GM23338 (cell line): ENCODE results near the gene PCSK1N.
"Not testable (repeated sequence)": the region's sequence is repeated elsewhere in the genome, so short reads cannot be mapped to it uniquely, and the experiment has no call there.

Source experiments
- CREB1 ChIP-seq: fragments of 250-450 bp; sonication (Bioruptor Pico); IDR thresholded peaks from 2 replicates; pipeline ENCODE4 v1.5.0; 2020; ENCODE audit warnings: low read depth, mild to moderate bottlenecking, moderate library complexity
- CTCF ChIP-seq, 2 experiments: fragments of 200-600 bp in 1 of 2; sonication (generic) in 1 of 2; conservative IDR thresholded peaks; 2 replicates each; pipeline versions ENCODE4 v1.5.1 to v1.6.1; 2016 to 2017; ENCODE audit warnings: antibody characterized with exemption in 2 of 2, low read depth in 2 of 2, mild to moderate bottlenecking in 2 of 2, moderate library complexity in 1 of 2
- ETS1 ChIP-seq: IDR thresholded peaks from 2 replicates; pipeline ENCODE4 v1.6.1; 2016; ENCODE audit warnings: antibody characterized with exemption
- EZH2 ChIP-seq: fragments of 200-600 bp; sonication (generic); IDR thresholded peaks from one replicate; pipeline ENCODE4 v1.8.0; 2017; ENCODE audit warnings: antibody characterized with exemption, mild to moderate bottlenecking, low read depth; ENCODE audit not compliant: unreplicated experiment
- EZH2phosphoT487 ChIP-seq: fragments of 200-600 bp; sonication (generic); IDR thresholded peaks from one replicate; pipeline ENCODE4 v1.8.1; 2018; ENCODE audit warnings: antibody characterized with exemption; ENCODE audit not compliant: unreplicated experiment
- JUNB ChIP-seq: IDR thresholded peaks from one replicate; pipeline ENCODE4 v1.6.1; 2016; ENCODE audit warnings: antibody characterized with exemption; ENCODE audit not compliant: unreplicated experiment
- NANOG ChIP-seq: IDR thresholded peaks from 2 replicates; pipeline ENCODE4 v1.6.1; 2016; ENCODE audit warnings: antibody characterized with exemption, borderline replicate concordance
- POLR2AphosphoS5 ChIP-seq: IDR thresholded peaks from 2 replicates; pipeline ENCODE4 v1.6.1; 2016; ENCODE audit warnings: antibody characterized with exemption, low read depth
- REST ChIP-seq: IDR thresholded peaks from one replicate; pipeline ENCODE4 v1.6.1; 2018; ENCODE audit warnings: antibody characterized with exemption; ENCODE audit not compliant: unreplicated experiment
- STAT1 ChIP-seq: IDR thresholded peaks from one replicate; pipeline ENCODE4 v1.6.1; 2016; ENCODE audit warnings: antibody characterized with exemption; ENCODE audit not compliant: unreplicated experiment
- ZNF114 ChIP-seq: fragments of 250-450 bp; sonication (Bioruptor Pico); IDR thresholded peaks from 2 replicates; pipeline ENCODE4 v1.5.0; 2020; ENCODE audit warnings: mild to moderate bottlenecking, moderate library complexity
- ZNF331 ChIP-seq: fragments of 250-450 bp; sonication (Bioruptor Pico); IDR thresholded peaks from 2 replicates; pipeline ENCODE4 v1.5.0; 2020; ENCODE audit warnings: low read depth, mild to moderate bottlenecking, moderate library complexity

GRCh38 chrX:48853494-48853893 lies 18.1 kb upstream of the PCSK1N start:
- not testable (repeated sequence) for TF ChIP-seq POLR2AphosphoS5; CTCF (conservative IDR thresholded peaks at IDR 0.05; ENCODE audit: low read depth in 2 of 2); CREB1 (CRISPR knock-in tag); EZH2; EZH2phosphoT487; JUNB; REST; ZNF331 (CRISPR knock-in tag); ETS1; NANOG; ZNF114; STAT1
